GM12872 (cell line): ENCODE results near the gene VWF.

Experiments used
- TF ChIP-seq, protein P1 (sequence below): IDR thresholded peaks from 3 replicates; pipeline ENCODE4 v1.5.1; 2011; ENCODE audit warnings: low read depth, mild to moderate bottlenecking, low read length, moderate library complexity; ENCODE audit not compliant: insufficient read depth

VWF gene

DNA sequence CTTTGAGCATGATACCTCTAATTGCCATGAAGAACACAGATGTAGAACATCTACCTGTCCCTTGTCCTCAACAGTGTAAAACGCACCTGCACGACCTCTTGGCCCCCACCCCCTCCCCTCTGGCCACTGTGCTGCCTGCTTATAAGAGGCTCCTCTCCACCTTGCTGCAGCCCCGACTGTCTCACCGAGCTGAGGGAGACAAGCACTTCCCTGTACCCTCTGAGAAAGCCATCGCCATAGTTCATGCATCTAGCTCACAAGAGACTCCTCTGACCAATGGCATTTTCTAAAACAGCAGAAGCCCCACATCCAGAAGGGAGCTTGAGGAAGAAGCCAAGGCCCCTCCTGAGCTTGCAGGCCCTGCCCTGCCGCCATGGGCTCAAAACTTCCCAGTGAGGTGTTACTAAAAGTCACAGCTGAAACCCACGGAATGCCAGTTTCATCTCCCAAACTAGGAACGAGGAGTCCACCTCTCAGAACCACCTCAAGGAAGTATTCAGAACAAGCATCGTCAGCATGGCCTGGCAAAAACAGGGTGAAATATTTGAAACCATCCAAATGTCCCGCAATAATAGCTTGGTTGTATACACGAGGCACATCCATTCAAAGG, 157.9 kb downstream of the VWF start:
- TF ChIP-seq, protein P1, sequence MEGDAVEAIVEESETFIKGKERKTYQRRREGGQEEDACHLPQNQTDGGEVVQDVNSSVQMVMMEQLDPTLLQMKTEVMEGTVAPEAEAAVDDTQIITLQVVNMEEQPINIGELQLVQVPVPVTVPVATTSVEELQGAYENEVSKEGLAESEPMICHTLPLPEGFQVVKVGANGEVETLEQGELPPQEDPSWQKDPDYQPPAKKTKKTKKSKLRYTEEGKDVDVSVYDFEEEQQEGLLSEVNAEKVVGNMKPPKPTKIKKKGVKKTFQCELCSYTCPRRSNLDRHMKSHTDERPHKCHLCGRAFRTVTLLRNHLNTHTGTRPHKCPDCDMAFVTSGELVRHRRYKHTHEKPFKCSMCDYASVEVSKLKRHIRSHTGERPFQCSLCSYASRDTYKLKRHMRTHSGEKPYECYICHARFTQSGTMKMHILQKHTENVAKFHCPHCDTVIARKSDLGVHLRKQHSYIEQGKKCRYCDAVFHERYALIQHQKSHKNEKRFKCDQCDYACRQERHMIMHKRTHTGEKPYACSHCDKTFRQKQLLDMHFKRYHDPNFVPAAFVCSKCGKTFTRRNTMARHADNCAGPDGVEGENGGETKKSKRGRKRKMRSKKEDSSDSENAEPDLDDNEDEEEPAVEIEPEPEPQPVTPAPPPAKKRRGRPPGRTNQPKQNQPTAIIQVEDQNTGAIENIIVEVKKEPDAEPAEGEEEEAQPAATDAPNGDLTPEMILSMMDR, result no peak

DNA sequence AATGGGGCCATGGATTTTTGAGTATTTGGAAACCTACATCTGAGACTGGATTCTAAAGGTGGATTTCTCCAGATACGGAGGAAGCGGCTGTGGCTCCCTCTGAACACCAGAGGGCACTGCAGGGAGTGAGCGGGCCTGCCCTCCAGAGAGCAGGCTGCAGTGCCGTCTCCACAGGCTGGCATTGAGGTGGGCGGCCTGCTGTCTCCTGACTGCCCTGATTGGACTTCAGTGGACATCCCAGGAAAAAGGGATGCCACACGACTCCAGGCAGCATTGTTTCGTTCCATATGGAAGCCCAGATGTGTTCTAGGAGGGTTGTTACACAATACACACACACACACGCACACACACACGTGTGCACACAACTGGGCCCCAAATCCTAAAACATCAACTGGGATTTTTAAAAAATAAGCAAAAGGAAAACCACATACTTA, 158.5 kb downstream of the VWF start:
- TF ChIP-seq, protein P1, result peak; percentile 91

DNA sequence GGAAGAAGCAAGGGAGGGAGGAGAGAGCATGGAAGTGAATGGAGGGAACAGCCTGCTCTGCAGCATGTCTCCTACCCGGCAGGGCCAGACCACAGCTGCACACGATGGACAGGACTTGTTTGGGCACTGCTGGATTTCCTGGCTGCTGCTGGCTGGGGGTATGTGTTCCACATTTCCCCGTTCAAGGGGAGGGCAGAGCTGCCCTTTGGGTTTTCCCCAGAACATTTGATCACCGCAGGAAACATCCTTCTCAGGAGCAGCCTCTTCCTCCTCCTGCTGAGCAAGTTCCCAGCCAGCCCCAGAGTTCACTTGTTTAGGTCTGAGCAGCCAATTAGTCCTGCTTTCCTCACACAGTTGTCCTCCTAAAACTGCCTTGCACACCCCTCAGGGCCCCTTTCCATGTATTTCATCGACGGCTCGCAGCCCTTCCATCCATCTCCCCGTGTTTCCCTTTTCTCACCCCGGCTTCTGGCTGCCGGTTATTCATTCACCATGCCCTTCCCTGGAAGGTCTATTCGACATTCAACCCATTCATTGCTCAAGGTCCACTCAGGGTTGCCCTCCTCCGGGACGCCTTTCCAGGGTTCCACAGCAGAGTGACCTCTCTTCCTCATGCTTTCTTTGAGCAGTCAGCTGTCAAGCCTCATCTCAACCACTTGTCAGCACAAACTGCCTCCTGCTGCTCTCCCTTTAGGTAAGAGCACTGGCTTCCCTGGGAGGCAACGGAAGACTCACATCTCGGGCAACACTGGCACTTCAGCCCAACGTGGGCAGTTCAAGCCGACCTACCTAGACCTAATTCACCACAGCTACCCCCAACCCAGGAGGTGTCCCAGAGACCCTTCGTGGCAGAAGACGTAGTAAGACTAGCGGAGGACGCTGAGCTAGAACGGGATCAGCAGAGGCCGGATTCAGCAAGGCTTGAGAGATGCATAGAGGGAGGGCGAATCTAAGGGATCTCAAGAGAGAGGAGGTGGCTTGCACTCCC, 159.3 kb downstream of the VWF start:
- TF ChIP-seq, protein P1, result no peak

DNA sequence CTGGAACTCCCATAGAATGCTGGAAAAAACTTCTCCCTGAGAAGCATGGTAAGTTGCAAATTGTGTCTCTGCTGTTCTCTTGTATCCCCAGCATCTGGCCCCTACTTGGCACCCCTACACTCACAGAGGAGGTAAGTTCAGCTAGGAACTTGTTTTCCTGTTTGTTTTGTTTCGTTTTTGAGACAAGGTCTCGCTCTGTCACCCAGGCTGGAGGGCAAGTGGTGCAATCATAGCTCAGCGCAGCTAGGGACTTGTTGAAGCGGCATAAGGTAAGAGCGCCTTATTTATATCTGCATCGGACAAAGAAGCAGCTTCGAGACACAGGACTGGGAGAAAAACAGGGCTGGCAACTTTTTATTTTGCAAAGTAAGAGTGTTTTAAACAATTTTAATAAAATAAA, 161.0 kb downstream of the VWF start:
- TF ChIP-seq, protein P1, result no peak

DNA sequence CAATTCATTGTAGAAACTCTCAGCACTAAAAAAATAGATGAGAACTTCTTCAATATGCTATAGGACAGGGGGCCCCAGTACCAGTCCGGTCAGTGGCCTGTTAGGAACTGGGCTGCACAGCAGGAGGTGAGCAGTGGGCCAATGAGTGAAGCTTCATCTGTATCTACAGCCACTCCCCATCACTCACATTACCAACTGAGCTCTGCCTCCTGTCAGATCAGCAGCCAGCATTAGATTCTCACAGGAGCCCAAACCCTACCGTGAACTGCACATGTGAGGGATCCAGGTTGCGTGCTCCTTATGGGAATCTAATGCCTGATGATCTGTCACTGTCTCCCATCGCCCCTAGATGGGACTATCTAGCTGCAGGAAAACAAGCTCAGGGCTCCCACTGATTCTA, 163.7 kb downstream of the VWF start:
- TF ChIP-seq, protein P1, result no peak

DNA sequence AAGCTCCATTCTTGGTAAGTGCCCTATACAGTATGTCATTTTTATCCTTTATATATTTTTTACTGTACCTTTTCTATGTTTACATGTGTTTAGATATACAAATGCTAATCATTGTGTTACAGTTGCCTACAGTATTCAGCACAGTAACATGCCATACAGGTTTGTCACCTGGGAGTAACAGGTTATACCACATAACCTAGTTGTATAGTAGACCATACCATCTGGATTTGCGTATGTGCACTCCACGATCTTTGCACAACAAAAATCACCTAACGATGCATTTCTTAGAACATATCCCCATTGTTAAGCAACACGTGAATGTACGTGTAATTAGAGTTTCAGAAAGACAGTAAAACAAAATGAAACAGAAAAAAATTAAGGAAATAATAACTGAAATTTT, 167.5 kb downstream of the VWF start:
- TF ChIP-seq, protein P1, result no peak

DNA sequence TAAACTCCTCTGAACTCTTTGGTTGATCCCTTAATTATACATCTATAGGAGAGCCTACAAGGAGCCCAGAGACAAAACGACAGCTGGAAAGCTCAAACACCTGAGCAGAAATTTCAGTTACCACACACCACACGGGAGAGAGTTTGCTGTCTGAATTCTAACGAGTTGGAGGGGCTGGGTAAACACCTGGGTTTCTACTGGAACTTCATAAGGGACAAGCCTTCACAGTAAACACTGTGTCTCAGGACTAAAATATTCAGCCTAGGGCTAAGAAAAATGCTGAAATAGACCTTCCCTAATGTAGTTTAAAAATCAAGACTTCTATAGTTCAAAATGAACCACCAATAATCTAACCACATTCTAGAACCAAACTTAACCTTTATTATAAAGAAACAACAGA, 169.8 kb downstream of the VWF start:
- TF ChIP-seq, protein P1, result no peak
